ENCODE measurements around the gene LMBR1.

Gene LMBR1

DNA sequence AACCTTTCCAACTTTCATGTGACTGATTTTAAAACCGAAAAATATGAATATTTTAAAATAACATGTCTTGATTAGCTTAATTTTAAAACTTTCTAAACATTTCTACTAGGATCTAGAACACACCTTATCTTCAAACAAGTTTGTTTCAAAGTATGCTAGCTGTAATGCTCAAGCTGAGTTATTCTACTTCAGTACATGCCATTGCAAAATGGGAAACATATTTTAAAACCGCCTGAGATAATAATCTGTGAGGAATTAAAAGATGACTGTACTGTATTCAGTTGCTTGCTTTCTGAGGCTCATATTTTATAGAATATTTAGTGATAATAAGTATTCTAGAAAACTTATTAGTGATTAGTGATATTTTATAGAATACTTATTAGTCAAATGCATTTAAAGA is 99.6 kb downstream of the LMBR1 start:
- DNase-seq (ENCODE audit: low read depth): no peak

DNA sequence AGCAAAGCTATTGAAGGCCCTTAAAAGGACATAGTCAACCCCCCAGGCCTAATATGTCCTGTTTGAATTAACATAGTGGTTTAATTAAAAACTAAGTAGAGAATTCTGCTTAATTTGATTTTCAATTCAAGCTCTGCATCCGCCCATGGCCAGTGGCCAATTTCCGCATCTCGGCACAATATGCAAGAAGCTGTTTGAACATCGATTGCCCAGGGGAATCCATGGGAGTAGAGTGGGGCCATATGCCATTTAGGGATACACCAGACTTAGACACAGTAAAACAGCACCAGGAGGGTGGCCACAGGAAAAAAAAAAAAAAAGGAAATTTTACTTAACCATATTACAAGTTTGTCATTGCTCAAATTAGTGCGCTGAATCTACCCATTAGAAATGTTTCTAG is 100.4 kb downstream of the LMBR1 start:
- DNase-seq (ENCODE audit: low read depth): no peak

DNA sequence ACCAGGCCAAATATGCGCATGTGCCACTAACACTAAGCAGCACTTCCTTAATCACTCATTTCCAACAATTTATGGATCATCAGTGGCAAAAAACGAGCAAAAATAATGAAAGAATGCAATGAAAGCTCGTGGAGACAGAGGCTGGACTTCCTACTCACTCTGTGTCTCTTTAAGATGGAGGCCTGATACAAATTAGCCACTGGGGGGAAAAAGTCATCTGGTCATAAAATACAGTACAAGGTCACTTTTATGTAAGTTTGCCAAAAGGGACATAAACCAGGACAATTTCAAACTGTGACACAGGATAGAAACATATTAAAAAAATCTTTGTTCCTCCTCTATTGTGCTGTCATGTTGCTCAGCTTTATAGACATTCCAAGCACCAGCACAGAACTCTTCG is 101.7 kb downstream of the LMBR1 start:
- no peak for DNase-seq (ENCODE audit: low read depth)

DNA sequence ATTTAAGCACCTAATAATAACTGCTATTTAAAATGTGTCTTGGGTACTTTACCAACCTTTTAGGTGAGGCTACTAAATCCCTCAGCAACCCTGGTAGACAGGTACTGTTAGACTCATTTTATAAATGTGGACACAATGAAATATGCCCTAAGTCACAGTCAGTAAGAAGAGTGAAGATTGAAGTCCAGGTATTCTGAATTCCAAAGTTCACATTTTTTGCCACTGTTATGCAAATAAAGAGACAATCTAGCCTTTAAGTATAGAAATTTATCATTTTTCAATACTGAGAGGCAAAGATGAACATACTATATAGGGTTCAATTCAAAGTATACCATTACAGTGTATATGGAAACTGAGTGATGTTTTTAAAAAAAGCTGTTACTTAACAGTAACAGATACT is 102.7 kb downstream of the LMBR1 start:
- DNase-seq (ENCODE audit: low read depth): no peak

GRCh38 chr7:156785998-156786543 is 106.9 kb downstream of the LMBR1 start:
- DNase-seq (ENCODE audit: low read depth): no peak

- DNase-seq (ENCODE audit: low read depth): no peak
These were observed 109.1 kb downstream of the LMBR1 start for GRCh38 chr7:156783864-156784263.

DNA sequence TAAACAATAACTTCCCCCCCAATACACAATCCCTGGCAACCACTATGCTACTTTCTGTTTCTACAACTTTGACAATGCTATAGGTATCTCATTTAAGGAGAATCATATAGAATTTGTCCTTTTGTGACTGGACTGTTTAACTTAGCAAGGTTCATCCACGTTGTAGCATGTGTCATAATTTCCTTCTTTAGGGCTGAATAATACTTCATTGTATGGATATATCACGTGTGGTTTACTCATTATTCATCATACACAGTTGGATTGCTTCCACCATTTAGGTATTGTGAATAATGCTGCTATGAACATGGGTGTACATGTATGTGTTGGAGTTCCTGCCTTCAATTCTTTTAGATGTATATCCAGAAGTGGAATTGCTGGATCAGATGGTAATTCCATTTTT is 111.0 kb downstream of the LMBR1 start:
- DNase-seq (ENCODE audit: low read depth): no peak

- DNase-seq (ENCODE audit: low read depth): no peak
These were observed 112.1 kb downstream of the LMBR1 start for GRCh38 chr7:156780724-156781455.

GRCh38 chr7:156778668-156779067 is 114.3 kb downstream of the LMBR1 start:
- DNase-seq (ENCODE audit: low read depth): no peak

- no peak for DNase-seq (ENCODE audit: low read depth)
These were observed 114.8 kb downstream of the LMBR1 start for GRCh38 chr7:156778201-156778600.

- no peak for DNase-seq (ENCODE audit: low read depth)
These were observed 115.5 kb downstream of the LMBR1 start for GRCh38 chr7:156777364-156778069.

DNA sequence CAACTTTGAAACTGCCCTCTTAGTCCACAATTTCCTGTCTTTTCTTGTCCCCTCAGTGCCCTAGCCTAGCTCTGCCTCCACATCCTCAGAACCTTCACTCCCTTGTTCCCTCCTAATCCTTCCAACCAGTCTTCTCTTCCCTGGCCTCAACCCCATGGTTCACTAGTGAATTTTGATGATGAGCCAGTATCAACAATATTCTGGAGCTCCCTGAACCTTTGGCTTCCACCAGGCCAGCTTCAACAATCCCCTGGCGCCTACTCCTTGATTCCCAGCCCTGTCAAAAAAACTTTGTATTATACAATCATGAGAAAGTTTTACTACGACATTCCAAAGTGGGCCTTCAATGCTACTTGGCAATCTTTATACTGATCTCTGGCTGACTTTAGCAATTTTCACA is 116.5 kb downstream of the LMBR1 start:
- DNase-seq (ENCODE audit: low read depth): no peak

DNA sequence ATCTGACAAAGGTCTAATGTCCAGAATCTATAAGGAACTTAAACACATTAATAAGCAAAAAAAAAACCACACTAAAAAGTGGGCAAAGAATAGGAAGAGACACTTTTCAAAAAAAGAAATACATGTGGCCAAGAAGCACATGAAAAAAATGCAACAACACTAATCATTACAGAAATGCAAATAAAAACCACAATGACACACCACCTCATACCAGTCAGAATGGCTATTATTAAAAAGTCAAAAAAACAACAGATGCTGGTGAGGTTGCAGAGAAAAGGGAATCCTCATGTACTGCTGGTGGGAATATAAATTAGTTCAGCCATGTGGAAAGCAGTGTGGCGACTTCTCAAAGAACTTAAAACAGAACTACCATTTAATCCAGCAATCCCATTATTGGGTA is 119.0 kb downstream of the LMBR1 start:
- peak; percentile 8 for DNase-seq (ENCODE audit: low read depth)

DNA sequence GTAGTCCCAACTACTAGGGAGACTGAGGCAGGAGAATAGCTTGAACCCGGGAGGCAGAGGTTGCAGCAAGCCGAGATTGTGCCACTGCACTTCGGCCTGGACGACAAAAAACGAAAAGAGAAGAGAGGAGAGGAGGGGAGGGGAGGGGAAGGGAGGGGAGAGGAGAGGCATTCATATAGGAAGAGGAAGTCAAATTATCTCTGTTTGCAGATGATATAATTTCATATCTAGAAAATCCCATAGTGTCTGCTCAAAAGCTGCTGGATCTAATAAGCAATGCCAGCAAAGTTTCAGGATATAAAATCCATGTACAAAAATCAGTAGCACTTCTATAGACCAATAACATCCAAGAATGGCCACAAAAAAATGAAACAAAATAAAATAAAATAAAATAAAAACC is 120.3 kb downstream of the LMBR1 start:
- no peak for DNase-seq (ENCODE audit: low read depth)

GRCh38 chr7:156768698-156769472 is 124.1 kb downstream of the LMBR1 start:
- no peak for DNase-seq (ENCODE audit: low read depth)

- no peak for DNase-seq (ENCODE audit: low read depth)
These were observed 126.3 kb downstream of the LMBR1 start for GRCh38 chr7:156766666-156767065.

- DNase-seq (ENCODE audit: low read depth): no peak
These were observed 126.9 kb downstream of the LMBR1 start for GRCh38 chr7:156765901-156766656.

GRCh38 chr7:156764766-156765165 is 128.2 kb downstream of the LMBR1 start:
- no peak for DNase-seq (ENCODE audit: low read depth)

DNA sequence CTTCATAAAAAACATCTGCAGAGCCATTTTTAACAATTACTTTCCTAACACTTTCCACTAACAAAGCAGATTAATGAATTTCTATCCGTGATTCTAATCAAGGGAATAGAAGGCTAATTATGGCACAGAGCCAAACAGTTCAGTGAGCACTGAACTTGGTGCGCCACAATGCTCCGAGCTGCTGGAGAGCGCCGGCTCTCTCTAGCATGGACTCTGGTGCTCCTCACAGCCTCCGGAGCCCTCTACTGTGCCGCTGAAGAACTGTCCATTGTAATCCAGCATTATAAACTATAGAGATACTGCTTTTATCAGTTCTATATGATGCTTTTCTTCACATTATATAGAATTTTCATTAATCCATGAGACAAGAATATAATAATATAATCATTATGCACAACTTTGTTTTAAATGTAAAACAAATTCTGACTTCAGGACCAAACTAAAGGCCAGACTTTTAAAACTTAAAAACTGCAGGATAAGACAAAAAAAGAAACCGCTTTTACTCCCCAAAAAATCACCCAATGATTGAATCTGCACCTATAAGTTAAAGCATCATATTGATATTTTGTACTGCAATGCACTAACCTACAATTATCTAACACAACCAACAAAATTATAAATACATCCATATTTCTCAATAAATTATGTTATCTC is 128.8 kb downstream of the LMBR1 start:
- peak; percentile 73 for DNase-seq (ENCODE audit: low read depth)

- DNase-seq (ENCODE audit: low read depth): no peak
These were observed 133.3 kb downstream of the LMBR1 start for GRCh38 chr7:156759579-156760202.

GRCh38 chr7:156759143-156759542 is 133.8 kb downstream of the LMBR1 start:
- no peak for DNase-seq (ENCODE audit: low read depth)
